OCI-LY1 (cell line): ENCODE measurements around the gene TAF6.

Experiments used
- H2AFZ ChIP-seq: fragments of 200-600 bp; sonication (generic), shearing (Covaris generic); 2 replicates; pipeline ENCODE4 v1.6.0; 2014; ENCODE audit warnings: antibody characterized with exemption, mild to moderate bottlenecking, low read length
- H3F3A ChIP-seq: fragments of 200-600 bp; sonication (generic), shearing (Covaris generic); 2 replicates; pipeline ENCODE4 v1.6.0; 2014; ENCODE audit warnings: mild to moderate bottlenecking, antibody characterized with exemption, low read length, moderate library complexity; ENCODE audit not compliant: insufficient read depth
- H3K27ac ChIP-seq: fragments of 200-600 bp; sonication (generic); 2 replicates; pipeline ENCODE4 v1.5.1; 2014; ENCODE audit warnings: low read length, mixed run types, mild to moderate bottlenecking, low read depth; ENCODE audit not compliant: poor library complexity, severe bottlenecking
- H3K27me3 ChIP-seq: fragments of 200-600 bp; sonication (generic); 2 replicates; pipeline ENCODE4 v1.6.0; 2014; ENCODE audit warnings: antibody characterized with exemption, mild to moderate bottlenecking, low read length, moderate library complexity; ENCODE audit not compliant: insufficient read depth
- H3K36me3 ChIP-seq: fragments of 200-600 bp; sonication (generic); 2 replicates; pipeline ENCODE4 v1.6.1; 2014; ENCODE audit warnings: mild to moderate bottlenecking, antibody characterized with exemption, low read length, moderate library complexity, mixed read lengths; ENCODE audit not compliant: insufficient read depth
- H3K4me1 ChIP-seq: fragments of 200-600 bp; sonication (generic); 2 replicates; pipeline ENCODE4 v1.5.1; 2014; ENCODE audit warnings: mild to moderate bottlenecking, low read length, moderate library complexity; ENCODE audit not compliant: insufficient read depth, severe bottlenecking
- H3K4me2 ChIP-seq: fragments of 200-600 bp; sonication (generic), shearing (Covaris generic); 2 replicates; pipeline ENCODE4 v1.6.1; 2014; ENCODE audit warnings: low read length
- H3K4me3 ChIP-seq: fragments of 200-600 bp; sonication (generic); 2 replicates; pipeline ENCODE4 v1.5.1; 2014; ENCODE audit warnings: low read length, low read depth, mild to moderate bottlenecking, mixed read lengths; ENCODE audit not compliant: poor library complexity, severe bottlenecking
- H3K79me2 ChIP-seq: fragments of 200-600 bp; shearing (Covaris generic); 2 replicates; pipeline ENCODE4 v1.6.1; 2016; ENCODE audit warnings: mixed run types, low read length, mixed read lengths; ENCODE audit not compliant: insufficient read depth
- H3K9ac ChIP-seq: fragments of 200-600 bp; sonication (generic), shearing (Covaris generic); 2 replicates; pipeline ENCODE4 v1.6.1; 2014; ENCODE audit warnings: mild to moderate bottlenecking, low read length, mixed read lengths
- H3K9me2 ChIP-seq: fragments of 200-600 bp; sonication (generic), shearing (Covaris generic); 2 replicates; pipeline ENCODE4 v1.6.1; 2014; ENCODE audit warnings: low read depth, mild to moderate bottlenecking, low read length, mixed read lengths
- H3K9me3 ChIP-seq: fragments of 200-600 bp; shearing (Covaris generic); 2 replicates; pipeline ENCODE4 v1.6.1; 2014; ENCODE audit warnings: low read length, mixed read lengths
- H4K20me1 ChIP-seq: fragments of 200-600 bp; sonication (generic), shearing (Covaris generic); 2 replicates; pipeline ENCODE4 v1.6.0; 2016; ENCODE audit warnings: mild to moderate bottlenecking, low read length; ENCODE audit not compliant: insufficient read depth
- CTCF ChIP-seq: fragments of 200-600 bp; sonication (generic), shearing (Covaris generic); IDR thresholded peaks from 2 replicates; pipeline ENCODE4 v1.5.1; 2017; ENCODE audit warnings: mild to moderate bottlenecking, antibody characterized with exemption, low read length, moderate library complexity, mixed read lengths
- EZH2 ChIP-seq: fragments of 200-600 bp; sonication (generic), shearing (Covaris generic); IDR thresholded peaks from 2 replicates; pipeline ENCODE4 v1.8.0; 2017; ENCODE audit warnings: borderline replicate concordance, mixed run types, mild to moderate bottlenecking, antibody characterized with exemption, low read length, moderate library complexity, mixed read lengths

TAF6 gene

GRCh38 chr7:100160067-100160466 lies 40.9 kb upstream of the TAF6 start:
- TF ChIP-seq CTCF (no peak), EZH2 (no peak)
- Histone ChIP-seq H3K9me3 (no peaks in the 10 kb centered on the region), H3K79me2 (no peaks in the 10 kb centered on the region), H3K9me2 (no peaks in the 10 kb centered on the region), H3K27ac (no peak overlapping the region), H3K4me1 (peaks cover 37% of the 10 kb centered on the region), H4K20me1 (no peaks in the 10 kb centered on the region), H3K4me3 (no peak overlapping the region), H3K4me2 (no peak overlapping the region), H3K9ac (no peak overlapping the region), H3K27me3 (peaks cover 4% of the 10 kb centered on the region; the same call in 1 of the 2 replicates), H2AFZ (no peak overlapping the region), H3F3A (no peaks in the 10 kb centered on the region), H3K36me3 (peaks cover 21% of the 10 kb centered on the region)

GRCh38 chr7:100159099-100159623 lies 40.0 kb upstream of the TAF6 start:
- Histone ChIP-seq H3K4me2 (peak overlapping the region; percentile 96), H3K4me3 (peak overlapping the region; percentile 83), H3K9me3 (no peaks in the 10 kb centered on the region), H3K4me1 (peaks cover 46% of the 10 kb centered on the region), H3K27me3 (peaks cover 4% of the 10 kb centered on the region; the same call in 1 of the 2 replicates), H3K36me3 (peaks cover 30% of the 10 kb centered on the region), H3K9ac (peak overlapping the region; percentile 86), H4K20me1 (no peaks in the 10 kb centered on the region), H3K79me2 (no peaks in the 10 kb centered on the region), H3K9me2 (no peaks in the 10 kb centered on the region), H2AFZ (no peak overlapping the region; the same call in 1 of the 2 replicates), H3K27ac (no peak overlapping the region), H3F3A (no peaks in the 10 kb centered on the region)
- TF ChIP-seq CTCF (no peak; the same call in 1 of the 2 replicates), EZH2 (no peak)

- Histone ChIP-seq H3K4me1 (peaks cover 52% of the 10 kb centered on the region), H4K20me1 (no peaks in the 10 kb centered on the region)
- TF ChIP-seq EZH2 (no peak), CTCF (no peak)
Observed at GRCh38 chr7:100158229-100159098, 39.3 kb upstream of the TAF6 start, which contains the start of gene TRAPPC14. Gene TRAPPC14 (minus strand): TSS chr7:100158723. CDS start chr7:100158499, 224 bp downstream.

More at GRCh38 chr7:100158229-100159098, 39.3 kb upstream of the TAF6 start, which contains the start of gene TRAPPC14:
- Histone ChIP-seq H3K36me3 (peaks cover 37% of the 10 kb centered on the region), H3K27ac (peak within 1 kb of the TSS; percentile 65), H3K9me2 (no peaks in the 10 kb centered on the region), H2AFZ (no peak within 1 kb of the TSS; the same call in 1 of the 2 replicates), H3F3A (no peaks in the 10 kb centered on the region), H3K79me2 (no peaks in the 10 kb centered on the region), H3K27me3 (no peaks in the 10 kb centered on the region), H3K4me2 (peak within 1 kb of the TSS; percentile 96), H3K9ac (peak within 1 kb of the TSS; percentile 86), H3K9me3 (no peaks in the 10 kb centered on the region), H3K4me3 (peak within 1 kb of the TSS; percentile 83)
